IMR-90 (cell line): ENCODE measurements around the gene FMN1. TPM values are rescaled to one million over a fixed set of nuclear protein-coding genes. Genes with fewer than 3 reads are reported as not detected.

Source experiments
- ATAC-seq: fragments of 200-7000 bp; cut with Tn5 transposase; 2 replicates; pipeline ENCODE4 v1.9.1; 2020; ENCODE audit warnings: low read depth, mild to moderate bottlenecking, moderate library complexity
- BruUV-seq: library from RNA; stranded (reverse); fragments of 400-500 nt; replicated peaks from 2 replicates; lab custom pipeline; 2021; lab: Mats Ljungman, UMichigan
- CTCF ChIA-PET: fragments of 300-600 bp; formaldehyde crosslinking; extraction: SDS; loops from one replicate; lab custom pipeline; 2021; ENCODE audit warnings: antibody characterized with exemption; lab: Yijun Ruan, JAX
- POLR2A ChIA-PET: fragments of 300-600 bp; sonication (Branson Sonifier 250); formaldehyde crosslinking; loops from one replicate; lab custom pipeline; 2022; ENCODE audit warnings: antibody characterized with exemption; ENCODE audit not compliant: unreplicated experiment; lab: Charles Lee
- DNase-seq: peaks from one replicate; pipeline ENCODE4 v3.0.0; 2013
- H2AFZ ChIP-seq: replicated peaks from 2 replicates; pipeline ENCODE3; 2013; ENCODE audit warnings: low read length, mild to moderate bottlenecking; ENCODE audit not compliant: poor library complexity
- H2AK5ac ChIP-seq: 2 replicates; pipeline ENCODE4 v1.6.1; 2013; ENCODE audit warnings: low read depth, low read length, inconsistent platforms
- H2AK9ac ChIP-seq: replicated peaks from 2 replicates; pipeline ENCODE3; 2013; ENCODE audit warnings: mild to moderate bottlenecking, low read depth, low read length, moderate library complexity; ENCODE audit not compliant: poor library complexity
- H2BK120ac ChIP-seq: 2 replicates; pipeline ENCODE4 v1.6.1; 2013; ENCODE audit warnings: low read depth, low read length, inconsistent platforms
- H2BK15ac ChIP-seq: 3 replicates; pipeline ENCODE4 v1.6.1; 2013; ENCODE audit warnings: low read depth, low read length, inconsistent platforms
- H2BK20ac ChIP-seq: 2 replicates; pipeline ENCODE4 v1.6.1; 2013; ENCODE audit warnings: low read depth, mild to moderate bottlenecking, inconsistent platforms, low read length, moderate library complexity
- H2BK5ac ChIP-seq: 2 replicates; pipeline ENCODE4 v1.6.1; 2013; ENCODE audit warnings: mild to moderate bottlenecking, low read depth, low read length, inconsistent platforms; ENCODE audit not compliant: poor library complexity, severe bottlenecking
- H3K14ac ChIP-seq: replicated peaks from 2 replicates; pipeline ENCODE4 v1.6.1; 2013; ENCODE audit warnings: low read depth, low read length, inconsistent platforms
- H3K18ac ChIP-seq: 2 replicates; pipeline ENCODE4 v1.6.1; 2013; ENCODE audit warnings: low read depth, low read length, control low read depth
- H3K23ac ChIP-seq: 2 replicates; pipeline ENCODE4 v1.6.1; 2013; ENCODE audit warnings: low read depth, low read length, inconsistent platforms
- H3K27ac ChIP-seq: 2 replicates; pipeline ENCODE4 v1.5.1; 2013; ENCODE audit warnings: mild to moderate bottlenecking, control low read depth, low read length; ENCODE audit not compliant: insufficient read depth
- H3K27me3 ChIP-seq: 2 replicates; pipeline ENCODE4 v1.6.1; 2013; ENCODE audit warnings: low read length; ENCODE audit not compliant: control insufficient read depth, insufficient read depth
- H3K36me3 ChIP-seq: 2 replicates; pipeline ENCODE4 v1.6.1; 2013; ENCODE audit warnings: low read length, mixed read lengths; ENCODE audit not compliant: control insufficient read depth, insufficient read depth
- H3K4ac ChIP-seq: 2 replicates; pipeline ENCODE4 v1.6.1; 2013; ENCODE audit warnings: low read depth, low read length, inconsistent platforms
- H3K4me1 ChIP-seq: 2 replicates; pipeline ENCODE4 v1.6.1; 2013; ENCODE audit warnings: low read length, mixed read lengths; ENCODE audit not compliant: control insufficient read depth, insufficient read depth
- H3K4me2 ChIP-seq: 2 replicates; pipeline ENCODE4 v1.6.1; 2013; ENCODE audit warnings: low read depth, mild to moderate bottlenecking, control low read depth, low read length, moderate library complexity
- H3K4me3 ChIP-seq: 2 replicates; pipeline ENCODE4 v1.5.1; 2013; ENCODE audit warnings: low read depth, mild to moderate bottlenecking, control low read depth, low read length, moderate library complexity; ENCODE audit not compliant: insufficient read depth
- H3K56ac ChIP-seq: 2 replicates; pipeline ENCODE4 v1.6.1; 2013; ENCODE audit warnings: low read length, inconsistent platforms; ENCODE audit not compliant: insufficient read depth; ENCODE audit errors: extremely low read depth
- H3K79me1 ChIP-seq, 2 experiments: 2 replicates each; pipeline ENCODE4 v1.6.1; 2013; ENCODE audit warnings: low read length in 2 of 2, inconsistent platforms in 1 of 2, low read depth in 1 of 2
- H3K9ac ChIP-seq: 2 replicates; pipeline ENCODE4 v1.6.1; 2013; ENCODE audit warnings: low read depth, low read length, control low read depth
- H3K9me1 ChIP-seq: 2 replicates; pipeline ENCODE4 v1.6.1; 2013; ENCODE audit warnings: low read length, inconsistent platforms; ENCODE audit not compliant: insufficient read depth
- H3K9me3 ChIP-seq: 2 replicates; pipeline ENCODE4 v1.6.1; 2013; ENCODE audit warnings: low read length; ENCODE audit not compliant: control insufficient read depth, insufficient read depth
- H4K20me1 ChIP-seq: 2 replicates; pipeline ENCODE4 v1.6.1; 2013; ENCODE audit warnings: low read length, inconsistent platforms; ENCODE audit not compliant: insufficient read depth
- H4K5ac ChIP-seq: 2 replicates; pipeline ENCODE4 v1.6.1; 2013; ENCODE audit warnings: mild to moderate bottlenecking, low read depth, low read length, control low read depth
- H4K8ac ChIP-seq, 2 experiments: 2 replicates each; pipeline ENCODE4 v1.6.1; 2013; ENCODE audit warnings: low read depth in 2 of 2, low read length in 2 of 2, control low read depth in 1 of 2, inconsistent platforms in 1 of 2
- H4K91ac ChIP-seq: 2 replicates; pipeline ENCODE4 v1.6.1; 2013; ENCODE audit warnings: low read depth, low read length, inconsistent platforms; ENCODE audit not compliant: insufficient read depth
- BHLHE40 ChIP-seq: fragments of 150-350 bp; IDR thresholded peaks from 2 replicates; pipeline ENCODE4 v1.6.1; 2016; ENCODE audit warnings: mild to moderate bottlenecking, low read depth, low read length
- MAFK ChIP-seq: IDR thresholded peaks from 2 replicates; pipeline ENCODE4 v1.6.1; 2012; ENCODE audit warnings: low read depth, low read length, improper control_type of control experiment
- WGBS, 2 experiments: methylation state at CpG; one replicate each; pipeline versions ENCODE4 v1.1.5 to v1.1.7; 2013; ENCODE audit warnings: missing lambda C conversion rate in 2 of 2; ENCODE audit not compliant: insufficient read length in 1 of 2; ENCODE audit errors: extremely low coverage in 2 of 2; 5-methylcytosine and 5-hydroxymethylcytosine counted together
- dilution Hi-C: fragments of 300-500 bp; cut with HindIII; formaldehyde crosslinking; loops from one replicate; pipeline ENCODE4 v1.14.3; 2018; ENCODE audit warnings: low sequenced_read_pairs; ENCODE audit not compliant: unreplicated experiment
- in situ Hi-C: fragments of 300-500 bp; cut with MboI; formaldehyde crosslinking; loops from 3 replicates; pipeline ENCODE4 v1.14.3; 2019; ENCODE audit warnings: low sequenced_read_pairs, inconsistent platforms, mixed read lengths
- intact Hi-C: fragments of 100-400 bp; cut with micrococcal nuclease; formaldehyde crosslinking; loops from 2 replicates; pipeline ENCODE4 v1.10.0; 2022
- polyA plus RNA-seq, 3 experiments: library from polyadenylated mRNA; depleted of rRNA; stranded (reverse); fragments of >200 nt; gene quantifications; 2 replicates each; pipeline ENCODE4 v1.2.3, GENCODE V29; 2012; ENCODE audit warnings: low replicate concordance in 1 of 3
- total RNA-seq: library from RNA; depleted of rRNA; stranded (reverse); fragments of >200 nt; gene quantifications from 2 replicates; pipeline ENCODE4 v1.2.3, GENCODE V29; 2012
- TF ChIP-seq, protein P1 (sequence below): conservative IDR thresholded peaks from 2 replicates; pipeline ENCODE4 v1.5.1; 2012; ENCODE audit warnings: mild to moderate bottlenecking, low read depth, low read length, improper control_type of control experiment
- TF ChIP-seq, protein P2 (sequence below): fragments of 150-350 bp; IDR thresholded peaks from 2 replicates; pipeline ENCODE4 v1.6.1; 2016; ENCODE audit warnings: low read depth, mild to moderate bottlenecking, low read length, moderate library complexity, borderline replicate concordance

Gene FMN1
- total and polyA plus RNA-seq, 2 of the 4 experiments (the other 2 are of a cell fraction), result 7.3 to 17.6 TPM

DNA sequence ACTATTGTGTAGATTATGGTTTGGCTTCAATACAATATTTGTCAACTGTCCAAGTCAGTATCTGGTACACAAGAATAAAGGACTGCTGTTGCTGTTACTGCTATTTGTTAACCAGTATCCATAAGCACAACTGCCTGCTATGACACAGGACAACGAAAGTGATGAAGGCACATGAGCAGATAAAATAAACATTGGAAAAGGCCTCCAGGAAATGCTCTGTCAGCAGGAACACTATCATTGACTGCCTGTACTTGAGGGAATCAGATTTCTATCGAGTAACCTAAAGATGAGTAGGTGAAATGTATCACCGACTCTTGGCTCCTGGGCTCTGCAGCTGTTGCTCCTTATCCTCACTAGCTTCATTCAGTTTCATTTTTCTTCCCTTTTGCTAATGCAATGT is 56.5 kb downstream of the FMN1 start:
- H2AK9ac ChIP-seq, result no peak overlapping the region
- no TSS peak for BruUV-seq
- H3K4me1 ChIP-seq, result peaks cover 8% of the 10 kb centered on the region
- no peak overlapping the region for H3K18ac ChIP-seq
- intact Hi-C loops, result loop anchor here (10.0 kb wide), 1 partner anchor 273 kb away; no protein-coding TSS in a partner anchor
- no peaks in the 10 kb centered on the region for H3K36me3 ChIP-seq
- H2AK5ac ChIP-seq, result no peak overlapping the region
- TF ChIP-seq BHLHE40 (peak; percentile 70), MAFK (peak; percentile 89)
- TF ChIP-seq, protein P1, sequence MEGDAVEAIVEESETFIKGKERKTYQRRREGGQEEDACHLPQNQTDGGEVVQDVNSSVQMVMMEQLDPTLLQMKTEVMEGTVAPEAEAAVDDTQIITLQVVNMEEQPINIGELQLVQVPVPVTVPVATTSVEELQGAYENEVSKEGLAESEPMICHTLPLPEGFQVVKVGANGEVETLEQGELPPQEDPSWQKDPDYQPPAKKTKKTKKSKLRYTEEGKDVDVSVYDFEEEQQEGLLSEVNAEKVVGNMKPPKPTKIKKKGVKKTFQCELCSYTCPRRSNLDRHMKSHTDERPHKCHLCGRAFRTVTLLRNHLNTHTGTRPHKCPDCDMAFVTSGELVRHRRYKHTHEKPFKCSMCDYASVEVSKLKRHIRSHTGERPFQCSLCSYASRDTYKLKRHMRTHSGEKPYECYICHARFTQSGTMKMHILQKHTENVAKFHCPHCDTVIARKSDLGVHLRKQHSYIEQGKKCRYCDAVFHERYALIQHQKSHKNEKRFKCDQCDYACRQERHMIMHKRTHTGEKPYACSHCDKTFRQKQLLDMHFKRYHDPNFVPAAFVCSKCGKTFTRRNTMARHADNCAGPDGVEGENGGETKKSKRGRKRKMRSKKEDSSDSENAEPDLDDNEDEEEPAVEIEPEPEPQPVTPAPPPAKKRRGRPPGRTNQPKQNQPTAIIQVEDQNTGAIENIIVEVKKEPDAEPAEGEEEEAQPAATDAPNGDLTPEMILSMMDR, result no peak
- TF ChIP-seq, protein P2, sequence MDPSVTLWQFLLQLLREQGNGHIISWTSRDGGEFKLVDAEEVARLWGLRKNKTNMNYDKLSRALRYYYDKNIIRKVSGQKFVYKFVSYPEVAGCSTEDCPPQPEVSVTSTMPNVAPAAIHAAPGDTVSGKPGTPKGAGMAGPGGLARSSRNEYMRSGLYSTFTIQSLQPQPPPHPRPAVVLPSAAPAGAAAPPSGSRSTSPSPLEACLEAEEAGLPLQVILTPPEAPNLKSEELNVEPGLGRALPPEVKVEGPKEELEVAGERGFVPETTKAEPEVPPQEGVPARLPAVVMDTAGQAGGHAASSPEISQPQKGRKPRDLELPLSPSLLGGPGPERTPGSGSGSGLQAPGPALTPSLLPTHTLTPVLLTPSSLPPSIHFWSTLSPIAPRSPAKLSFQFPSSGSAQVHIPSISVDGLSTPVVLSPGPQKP, result no peak
- H3K56ac ChIP-seq, result no peak overlapping the region
- peaks cover 3% of the 10 kb centered on the region for H3K27me3 ChIP-seq
- H3K14ac ChIP-seq, result no peak overlapping the region
- no peak overlapping the region for H2BK5ac ChIP-seq
- no peak overlapping the region for H3K4ac ChIP-seq
- dilution Hi-C loops, result no loop called here
- H4K20me1 ChIP-seq, result no peaks in the 10 kb centered on the region
- H3K23ac ChIP-seq, result no peak overlapping the region
- in situ Hi-C loops, result no loop called here
- WGBS, 2 experiments, result no CpG with 5 or more reads among the region's 3 CpGs
- no peak overlapping the region for H4K5ac ChIP-seq
- H3K4me2 ChIP-seq, result peak overlapping the region; percentile 17; the same call in 1 of the 2 replicates
- H3K4me3 ChIP-seq, result no peak overlapping the region
- H4K8ac ChIP-seq, result no peak overlapping the region
- H3K79me1 ChIP-seq, result peaks cover 0 to 3% of the 10 kb centered on the region in 2 experiments; a peak in 2 of 4 replicates
- no peak overlapping the region for H2BK15ac ChIP-seq
- no peak overlapping the region for H2AFZ ChIP-seq
- H3K27ac ChIP-seq, result no peak overlapping the region
- CTCF ChIA-PET, result no interaction called here
- peaks cover 3% of the 10 kb centered on the region; the same call in 1 of the 2 replicates for H3K9me1 ChIP-seq
- peak; percentile 56 for ATAC-seq
- peak; percentile 63 for DNase-seq
- H4K91ac ChIP-seq, result no peak overlapping the region
- POLR2A ChIA-PET, result no interaction called here
- no peak overlapping the region for H2BK20ac ChIP-seq
- no peak overlapping the region for H3K9ac ChIP-seq
- no peak overlapping the region for H2BK120ac ChIP-seq
- H3K9me3 ChIP-seq, result no peaks in the 10 kb centered on the region
